HG03378 (cell line): ENCODE measurements around the gene RGL1.
"Not testable (repeated sequence)": the region's sequence is repeated elsewhere in the genome, so short reads cannot be mapped to it uniquely, and the experiment has no call there.

ENCODE experiments used
- ATAC-seq: cut with Tn5 transposase; IDR thresholded peaks from one replicate; pipeline ENCODE4 v1.9.1; 2021; ENCODE audit warnings: mild to moderate bottlenecking, moderate library complexity; ENCODE audit not compliant: unreplicated experiment

The RGL1 gene

DNA sequence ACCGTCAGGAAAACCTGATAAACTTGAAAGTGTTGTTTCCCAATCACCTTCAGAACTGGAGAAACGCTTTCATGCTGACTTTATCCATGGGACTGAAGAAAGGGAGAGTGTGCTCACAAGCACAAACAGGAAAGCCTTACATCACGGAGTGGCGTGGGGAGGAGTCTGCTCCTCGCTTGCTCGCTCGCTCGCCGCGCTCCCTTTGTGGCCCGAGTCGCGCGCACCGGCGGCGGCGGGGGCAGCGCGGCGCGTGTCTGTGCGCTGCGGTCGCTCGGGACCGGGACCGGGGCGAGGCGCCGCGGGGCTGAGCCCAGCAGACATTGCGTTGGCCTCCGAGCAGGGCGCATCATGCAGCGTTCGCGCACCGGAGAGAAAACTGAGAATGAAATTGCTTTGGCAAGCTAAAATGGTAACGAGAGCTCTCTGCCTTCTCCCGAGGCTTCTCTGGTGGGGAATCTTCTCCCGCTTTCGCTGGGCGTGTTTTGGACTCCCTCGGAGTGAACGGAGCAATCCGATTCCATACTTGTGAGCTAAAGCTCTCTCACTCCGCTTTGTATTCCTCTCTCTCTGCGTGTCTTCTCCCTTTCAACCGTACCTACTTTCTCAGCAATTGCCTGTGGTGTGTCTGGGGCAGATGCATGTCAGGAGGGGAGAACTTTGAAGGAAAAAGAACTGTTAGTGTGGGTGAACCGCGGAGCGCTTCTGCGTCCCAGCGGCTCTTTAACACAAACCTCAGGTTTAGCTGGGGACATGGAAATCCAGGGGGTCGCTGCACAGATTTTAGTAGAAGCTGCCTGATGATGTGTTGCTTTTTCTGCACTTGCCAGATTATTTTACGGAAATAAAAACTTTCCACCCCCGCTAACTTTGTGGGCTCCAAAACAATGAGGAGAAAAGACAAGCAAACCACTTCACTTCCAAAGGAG, at the start of gene RGL1:
Gene RGL1, plus strand, starts transcription at position 205 of the 926 bp plus-strand sequence. Its CDS starts 178 bp downstream, at position 383.
- no peak for ATAC-seq

DNA sequence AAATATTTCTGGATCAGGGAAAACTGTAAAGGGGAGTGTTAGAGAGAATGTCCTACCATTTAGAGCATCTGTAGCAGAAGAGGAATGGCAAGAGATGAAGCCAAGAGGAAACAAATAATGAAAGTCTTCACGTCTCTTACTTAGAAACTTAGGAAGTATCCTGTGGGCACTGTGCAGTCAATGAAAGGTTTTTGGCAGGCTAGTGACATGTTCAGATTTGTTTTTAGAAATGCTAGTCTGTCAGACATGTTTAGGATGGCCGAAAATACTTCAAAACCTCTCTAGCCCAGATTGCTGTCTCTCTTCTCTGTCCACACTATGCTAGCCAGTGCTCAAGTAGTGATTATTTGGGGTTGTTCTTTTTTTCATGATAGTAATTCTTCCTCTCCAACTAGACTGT, 48.6 kb upstream of the RGL1 start:
- no peak for ATAC-seq

GRCh38 chr1:183757061-183757460, 47.9 kb upstream of the RGL1 start:
- ATAC-seq: no peak

- ATAC-seq: no peak
Observed at GRCh38 chr1:183758913-183759312, 46.0 kb upstream of the RGL1 start.

- no peak for ATAC-seq
Observed at GRCh38 chr1:183760661-183761060, 44.3 kb upstream of the RGL1 start.

GRCh38 chr1:183761871-183762270, 43.0 kb upstream of the RGL1 start:
- no peak for ATAC-seq

DNA sequence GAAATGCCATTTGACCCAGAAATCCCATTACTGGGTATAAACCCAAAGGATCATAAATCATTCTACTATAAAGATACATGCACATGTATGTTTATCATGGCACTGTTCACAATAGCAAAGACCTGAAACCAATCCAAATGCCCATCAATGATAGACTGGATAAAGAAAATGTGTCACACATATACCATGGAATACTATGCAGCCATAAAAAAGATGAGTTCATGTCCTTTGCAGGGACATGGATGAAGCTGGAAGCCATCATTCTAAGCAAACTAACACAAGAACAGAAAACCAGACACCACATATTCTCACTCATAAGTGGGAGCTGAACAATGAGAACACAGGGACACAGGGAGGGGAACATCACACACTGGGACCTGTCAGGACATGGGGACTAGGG, 42.1 kb upstream of the RGL1 start:
- not testable (repeated sequence) for ATAC-seq

- ATAC-seq: no peak
Observed at GRCh38 chr1:183764981-183765380, 39.9 kb upstream of the RGL1 start.

- no peak for ATAC-seq
Observed at GRCh38 chr1:183769956-183770815, 34.7 kb upstream of the RGL1 start.

DNA sequence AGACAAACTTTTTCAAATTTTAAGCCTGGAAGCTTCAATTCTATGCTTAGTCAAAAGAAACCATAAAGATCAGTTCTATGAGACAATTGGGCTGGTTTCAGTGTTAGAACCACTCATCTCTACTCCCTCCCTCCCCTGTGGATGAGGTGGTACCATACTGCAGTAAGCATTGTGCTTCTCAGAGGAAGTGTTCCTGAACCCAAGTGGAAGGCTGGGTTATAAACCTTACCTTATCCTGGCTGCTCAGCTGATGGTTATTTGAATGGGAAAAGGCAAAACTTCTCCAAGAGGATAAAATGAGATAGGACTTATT, 34.1 kb upstream of the RGL1 start:
- no peak for ATAC-seq

DNA sequence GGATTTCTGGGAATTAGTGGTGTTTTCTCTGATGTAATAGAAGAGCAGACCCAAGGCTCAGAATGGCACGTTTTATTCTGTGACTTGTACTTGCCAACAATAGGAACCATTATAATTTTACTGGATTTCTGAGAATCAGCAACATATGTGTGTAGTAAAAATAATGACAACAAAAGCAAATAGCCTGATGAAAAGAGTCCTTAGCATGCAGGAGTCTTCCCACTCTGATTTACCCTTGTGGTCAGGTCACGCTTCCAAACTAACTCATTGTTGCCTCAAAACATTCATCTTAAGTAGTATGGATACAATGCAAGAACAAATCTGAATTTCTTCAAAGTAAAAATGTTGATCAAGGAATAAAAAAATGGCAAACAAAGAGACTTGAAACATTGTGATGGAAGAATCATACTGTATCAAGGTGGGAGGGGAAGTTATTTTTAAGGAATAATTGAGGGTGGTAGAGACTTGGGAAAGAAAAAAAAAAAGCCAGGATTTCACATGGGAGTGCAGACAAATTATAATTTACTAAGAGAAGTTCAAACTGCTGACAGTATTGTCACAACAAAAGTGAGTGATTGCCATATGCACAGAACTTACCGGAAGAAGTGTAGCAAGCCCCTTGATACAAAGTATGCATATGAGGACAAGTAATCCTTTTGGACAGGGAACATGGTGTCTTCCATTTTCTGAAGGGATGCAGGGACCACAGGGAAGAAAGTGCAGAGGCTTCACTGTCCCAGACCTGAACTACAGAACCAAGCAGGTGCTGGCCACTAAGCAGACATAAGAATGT, 31.2 kb upstream of the RGL1 start:
- ATAC-seq: no peak

DNA sequence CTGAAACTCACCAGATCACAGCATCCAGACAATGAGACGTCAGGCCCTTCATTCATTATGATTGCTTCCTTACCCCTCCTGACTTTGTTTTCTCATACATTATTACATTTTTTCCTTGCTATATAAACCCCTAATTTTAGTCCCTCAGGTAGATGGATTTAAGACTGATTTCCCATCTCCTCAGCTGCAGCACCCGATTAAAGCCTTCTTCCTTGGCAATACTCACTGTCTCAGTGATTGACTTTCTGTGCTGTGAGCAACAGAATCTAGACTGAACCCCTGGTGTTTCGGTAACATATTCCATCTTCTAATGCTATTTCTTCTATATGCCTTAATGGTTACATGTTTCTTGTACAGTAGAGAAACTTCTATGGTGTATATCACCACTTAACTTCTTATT, 30.0 kb upstream of the RGL1 start:
- no peak for ATAC-seq

GRCh38 chr1:183776731-183777130, 28.2 kb upstream of the RGL1 start:
- no peak for ATAC-seq

DNA sequence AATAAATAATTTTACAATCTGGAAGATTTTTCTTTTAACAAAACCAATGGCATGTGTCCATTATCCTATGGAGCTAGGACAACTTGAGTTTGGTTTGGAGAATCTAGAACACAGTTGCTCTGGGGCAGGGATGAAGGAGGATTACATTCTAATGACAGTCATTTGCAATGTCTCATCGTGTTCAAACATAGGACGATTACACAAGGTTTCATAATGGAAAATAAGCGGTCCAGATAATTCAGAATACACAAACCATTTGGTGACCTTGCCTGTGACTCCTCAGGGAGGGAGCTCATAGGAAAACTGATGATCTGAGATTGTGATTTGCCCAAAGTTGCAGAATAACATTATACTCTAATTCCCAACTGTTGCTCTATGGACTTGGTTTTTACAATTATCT, 27.6 kb upstream of the RGL1 start:
- no peak for ATAC-seq

DNA sequence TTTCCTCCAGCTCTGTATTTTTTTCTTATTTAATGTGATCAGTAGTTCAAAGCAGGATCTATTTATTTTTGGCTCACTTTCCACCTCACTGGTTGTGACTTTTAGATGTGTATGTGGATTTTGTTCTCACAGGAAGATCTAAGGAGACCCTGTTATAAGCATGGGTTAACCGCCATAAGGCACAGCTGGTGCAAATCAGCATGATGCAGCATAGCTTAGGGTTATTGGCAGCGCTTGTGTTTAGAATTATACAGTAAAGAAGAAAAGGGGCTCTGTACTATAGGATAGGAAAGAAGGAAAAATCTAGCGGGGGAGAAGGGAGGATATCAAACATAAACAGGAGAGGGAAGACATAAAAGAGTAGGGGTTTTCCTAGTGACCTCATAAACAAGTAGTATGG, 26.9 kb upstream of the RGL1 start:
- ATAC-seq: no peak

DNA sequence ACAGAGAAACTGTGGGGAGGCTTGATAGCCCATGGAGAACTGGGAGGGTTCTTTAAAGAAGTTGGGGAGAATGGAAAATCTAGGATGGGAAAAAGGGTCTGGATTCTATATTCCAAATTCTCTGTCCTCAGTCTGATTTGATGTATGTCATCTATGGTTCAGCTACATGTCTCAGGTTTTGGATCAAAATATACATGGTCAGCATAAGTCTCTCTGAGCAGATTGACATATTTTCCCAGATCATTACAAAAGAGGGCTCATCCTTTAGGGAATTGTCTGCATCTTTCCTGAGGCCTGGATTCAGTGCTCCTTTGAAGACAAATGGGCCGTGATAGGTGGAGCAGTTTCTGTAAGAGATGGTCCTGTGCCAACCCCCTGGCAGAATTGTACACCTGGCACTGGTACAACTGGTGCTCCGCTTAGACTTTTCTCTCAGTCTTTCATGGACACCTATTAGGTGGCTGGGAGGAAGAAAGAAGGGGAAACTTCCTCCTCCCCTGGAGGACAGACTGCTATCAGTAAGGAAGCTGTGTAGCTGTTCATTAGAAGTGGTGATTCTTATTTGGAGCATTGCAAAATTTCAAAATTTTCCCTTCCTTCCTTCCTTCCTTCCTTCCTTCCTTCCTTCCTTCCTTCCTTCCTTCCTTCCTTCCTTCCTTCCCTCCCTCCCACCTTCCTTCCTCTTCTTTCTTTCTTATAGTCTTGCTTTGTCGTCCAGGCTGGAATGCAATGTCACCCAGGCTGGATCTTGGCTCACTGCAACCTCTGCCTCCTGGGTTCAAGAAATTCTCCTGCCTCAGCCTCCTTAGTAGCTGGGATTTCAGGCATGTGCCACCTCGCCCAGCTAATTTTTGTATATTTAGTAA, 26.1 kb upstream of the RGL1 start:
- ATAC-seq: no peak

GRCh38 chr1:183780159-183780558, 24.8 kb upstream of the RGL1 start:
- no peak for ATAC-seq

DNA sequence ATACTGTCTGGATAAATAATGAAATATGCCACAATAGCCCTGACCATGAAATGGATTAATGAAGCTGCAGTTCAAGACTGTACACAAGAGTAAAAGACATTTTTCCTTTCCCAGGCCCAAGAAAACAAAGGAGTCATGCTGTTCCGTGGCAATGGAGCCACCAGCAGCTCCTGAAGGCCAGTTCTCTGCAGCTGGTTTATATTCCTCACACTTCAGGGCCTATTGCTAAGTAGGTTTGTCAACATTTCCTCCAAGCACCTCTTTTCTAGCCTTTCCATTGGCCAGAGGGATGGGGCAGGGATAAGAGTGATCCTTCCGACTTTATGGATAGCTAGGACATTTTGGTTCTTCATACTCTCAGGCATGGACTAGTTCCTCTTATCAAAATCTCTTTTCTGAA, 24.2 kb upstream of the RGL1 start:
- no peak for ATAC-seq

DNA sequence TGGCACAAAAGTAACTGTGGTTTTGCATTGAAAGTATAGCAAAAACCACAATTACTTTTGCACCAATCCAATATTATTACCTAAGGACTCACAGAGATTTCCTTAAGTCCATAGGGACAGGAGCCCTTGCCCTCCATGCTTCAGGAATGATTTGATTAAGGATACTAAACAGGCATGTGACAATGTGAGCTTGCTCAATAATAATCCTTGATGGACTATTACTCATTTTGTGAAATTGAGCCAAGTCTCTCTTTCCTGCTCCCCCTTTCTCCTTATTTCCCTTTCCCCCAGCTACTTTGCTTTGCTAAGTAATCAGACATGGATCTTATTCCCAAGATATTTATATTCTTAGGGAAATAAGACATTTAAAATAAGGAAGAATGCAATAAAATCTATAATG, 21.6 kb upstream of the RGL1 start:
- ATAC-seq: no peak
